ENCODE measurements around the gene EIF2A. TPM values are rescaled to one million over a fixed set of nuclear protein-coding genes. Genes with fewer than 3 reads are reported as not detected.

The EIF2A gene
- total and polyA plus RNA-seq, 2 experiments from 2014 or later, result 47.6 to 140 TPM

- Histone ChIP-seq H3K4me3 (peak overlapping the region; percentile 98), H3K4me1 (ENCODE audit: insufficient read depth) (peaks cover 32% of the 10 kb centered on the region), H2AFZ (peak overlapping the region; percentile 80), H3K9me3 (ENCODE audit: low read depth) (no peaks in the 10 kb centered on the region), H3K4me2 (ENCODE audit: unreplicated experiment) (peak overlapping the region; percentile 95), H4K20me1 (ENCODE audit: insufficient read depth) (peaks cover 25% of the 10 kb centered on the region; the same call in 1 of the 2 replicates), H3K79me2 (ENCODE audit: insufficient read depth) (peaks cover 95% of the 10 kb centered on the region), H3K36me3 (ENCODE audit: low read depth) (peaks cover 20% of the 10 kb centered on the region), H3K9me2 (ENCODE audit: insufficient read depth) (no peaks in the 10 kb centered on the region), H3K9ac (peak overlapping the region; percentile 97), H3K27ac (peak overlapping the region; percentile 95), H3K27me3 (replicated peaks; ENCODE audit: insufficient read depth) (no peaks in the 10 kb centered on the region), H3F3A (ENCODE audit: insufficient read depth) (peaks cover 35% of the 10 kb centered on the region)
- TF ChIP-seq EZH2phosphoT487 (IDR thresholded peaks at IDR 0.05; ENCODE audit: insufficient read depth, low read depth) (no peak), EZH2 (IDR thresholded peaks at IDR 0.05; ENCODE audit: insufficient read depth, poor library complexity, severe bottlenecking) (no peak)
- peak; percentile 61 for DNase-seq
- in situ Hi-C loops (cut with MboI), result no loop called here
- 14 to 24% methylated on average over 7 of the region's 7 CpGs for WGBS, 2 experiments (ENCODE audit: low coverage in 1 of 2, low lambda C conversion rate in 2 of 2, missing lambda C conversion rate in 2 of 2)
These were observed 606 bp downstream of the EIF2A start for GRCh38 chr3:150547045-150547741.

GRCh38 chr3:150555859-150556436 is 9.4 kb downstream of the EIF2A start:
- H3K27me3 ChIP-seq (replicated peaks; ENCODE audit: insufficient read depth), result no peaks in the 10 kb centered on the region
- no peak overlapping the region for H2AFZ ChIP-seq
- no peak overlapping the region for H3K9ac ChIP-seq
- no peaks in the 10 kb centered on the region for H3K4me1 ChIP-seq (ENCODE audit: insufficient read depth)
- peaks cover 41% of the 10 kb centered on the region for H3K36me3 ChIP-seq (ENCODE audit: low read depth)
- no peak overlapping the region for H3K4me3 ChIP-seq
- no peak overlapping the region for H3K4me2 ChIP-seq (ENCODE audit: unreplicated experiment)
- TF ChIP-seq EZH2phosphoT487 (IDR thresholded peaks at IDR 0.05; ENCODE audit: insufficient read depth, low read depth) (no peak), EZH2 (IDR thresholded peaks at IDR 0.05; ENCODE audit: insufficient read depth, poor library complexity, severe bottlenecking) (no peak)
- no peaks in the 10 kb centered on the region for H4K20me1 ChIP-seq (ENCODE audit: insufficient read depth)
- H3K9me2 ChIP-seq (ENCODE audit: insufficient read depth), result no peaks in the 10 kb centered on the region
- no peak for DNase-seq
- no peaks in the 10 kb centered on the region for H3K9me3 ChIP-seq (ENCODE audit: low read depth)
- peaks cover 100% of the 10 kb centered on the region for H3K79me2 ChIP-seq (ENCODE audit: insufficient read depth)
- H3F3A ChIP-seq (ENCODE audit: insufficient read depth), result no peaks in the 10 kb centered on the region
- 85 to 91% methylated on average over 4 of the region's 4 CpGs for WGBS, 2 experiments (ENCODE audit: low coverage in 1 of 2, low lambda C conversion rate in 2 of 2, missing lambda C conversion rate in 2 of 2)
- no peak overlapping the region for H3K27ac ChIP-seq
- in situ Hi-C loops (cut with MboI), result no loop called here

- Histone ChIP-seq H3K27ac (no peak overlapping the region), H3K9me3 (ENCODE audit: low read depth) (no peaks in the 10 kb centered on the region), H3K36me3 (ENCODE audit: low read depth) (peaks cover 41% of the 10 kb centered on the region), H3K79me2 (ENCODE audit: insufficient read depth) (peaks cover 100% of the 10 kb centered on the region), H3K27me3 (replicated peaks; ENCODE audit: insufficient read depth) (no peaks in the 10 kb centered on the region), H2AFZ (no peak overlapping the region), H3K9me2 (ENCODE audit: insufficient read depth) (no peaks in the 10 kb centered on the region), H3K9ac (no peak overlapping the region), H4K20me1 (ENCODE audit: insufficient read depth) (no peaks in the 10 kb centered on the region), H3K4me1 (ENCODE audit: insufficient read depth) (no peaks in the 10 kb centered on the region), H3K4me3 (no peak overlapping the region), H3K4me2 (ENCODE audit: unreplicated experiment) (no peak overlapping the region), H3F3A (ENCODE audit: insufficient read depth) (no peaks in the 10 kb centered on the region)
- no peak for DNase-seq
- 50 to 58% methylated on average over 2 of the region's 2 CpGs for WGBS, 2 experiments (ENCODE audit: low coverage in 1 of 2, low lambda C conversion rate in 2 of 2, missing lambda C conversion rate in 2 of 2)
- in situ Hi-C loops (cut with MboI), result no loop called here
- TF ChIP-seq EZH2 (IDR thresholded peaks at IDR 0.05; ENCODE audit: insufficient read depth, poor library complexity, severe bottlenecking) (no peak), EZH2phosphoT487 (IDR thresholded peaks at IDR 0.05; ENCODE audit: insufficient read depth, low read depth) (no peak)
These were observed 10.2 kb downstream of the EIF2A start for GRCh38 chr3:150556792-150557191.

- peaks cover 39% of the 10 kb centered on the region for H3K36me3 ChIP-seq (ENCODE audit: low read depth)
These were observed 11.1 kb downstream of the EIF2A start for GRCh38 chr3:150557725-150558124.

More at GRCh38 chr3:150557725-150558124, 11.1 kb downstream of the EIF2A start:
- Histone ChIP-seq H4K20me1 (ENCODE audit: insufficient read depth) (no peaks in the 10 kb centered on the region), H3K27ac (no peak overlapping the region), H3K9ac (no peak overlapping the region), H3K79me2 (ENCODE audit: insufficient read depth) (peaks cover 92% of the 10 kb centered on the region), H2AFZ (no peak overlapping the region), H3K9me2 (ENCODE audit: insufficient read depth) (no peaks in the 10 kb centered on the region), H3K4me1 (ENCODE audit: insufficient read depth) (no peaks in the 10 kb centered on the region), H3K4me3 (no peak overlapping the region), H3K9me3 (ENCODE audit: low read depth) (no peaks in the 10 kb centered on the region), H3K4me2 (ENCODE audit: unreplicated experiment) (no peak overlapping the region), H3K27me3 (replicated peaks; ENCODE audit: insufficient read depth) (no peaks in the 10 kb centered on the region), H3F3A (ENCODE audit: insufficient read depth) (no peaks in the 10 kb centered on the region)
- in situ Hi-C loops (cut with MboI), result no loop called here
- 96 to 97% methylated on average over 1 of the region's 1 CpG for WGBS, 2 experiments (ENCODE audit: low coverage in 1 of 2, low lambda C conversion rate in 2 of 2, missing lambda C conversion rate in 2 of 2)
- DNase-seq, result no peak
- TF ChIP-seq EZH2 (IDR thresholded peaks at IDR 0.05; ENCODE audit: insufficient read depth, poor library complexity, severe bottlenecking) (no peak), EZH2phosphoT487 (IDR thresholded peaks at IDR 0.05; ENCODE audit: insufficient read depth, low read depth) (no peak)
